Naive thymus-derived CD8-positive, alpha-beta T cell (primary cell): ENCODE data around the gene CCSER1. TPM values are rescaled to one million over a fixed set of nuclear protein-coding genes. Genes with fewer than 3 reads are reported as not detected.

Experiments
- ATAC-seq, 2 donors: fragments of 150-1000 bp; cut with Tn5 transposase in 1 of 2; sonication (Bioruptor Pico), chemical (Tn5 transposase) in 1 of 2; 1 replicate in 1 of 2; 2 replicates in 1 of 2; pipeline ENCODE4 v1.10.0; 2021; ENCODE audit warnings: mild to moderate bottlenecking in 2 of 2, moderate library complexity in 2 of 2
- POLR2A ChIA-PET: fragments of 350-600 bp; sonication (Branson Sonifier 250); formaldehyde crosslinking; loops from one replicate; lab custom pipeline; 2021; ENCODE audit warnings: antibody characterized with exemption; lab: Charles Lee
- DNase-seq, 10 donors: peaks; one replicate each; pipeline versions ENCODE4 v3.0.0 to v3.0.0-alpha.2; 2020 to 2022
- H3K27ac Mint-ChIP-seq, 10 donors: one replicate each; pipeline ENCODE4 v1.8.0; 2020 to 2022; ENCODE audit warnings: mild to moderate bottlenecking in 10 of 10, mixed read lengths in 10 of 10, moderate library complexity in 4 of 10, inconsistent platforms in 1 of 10
- H3K27me3 Mint-ChIP-seq, 5 donors: one replicate each; pipeline ENCODE4 v1.8.0; 2021 to 2022; ENCODE audit warnings: mixed read lengths in 5 of 5
- H3K36me3 Mint-ChIP-seq, 3 donors: one replicate each; pipeline ENCODE4 v1.8.0; 2020 to 2022; ENCODE audit warnings: mixed read lengths in 3 of 3, mild to moderate bottlenecking in 2 of 3, inconsistent platforms in 1 of 3
- H3K4me1 Mint-ChIP-seq, 4 donors: one replicate each; pipeline ENCODE4 v1.8.0; 2021 to 2022; ENCODE audit warnings: mixed read lengths in 4 of 4
- H3K4me3 Mint-ChIP-seq, 10 donors: one replicate each; pipeline ENCODE4 v1.8.0; 2020 to 2022; ENCODE audit warnings: mild to moderate bottlenecking in 10 of 10, mixed read lengths in 10 of 10, moderate library complexity in 6 of 10, inconsistent platforms in 1 of 10
- H3K9me3 Mint-ChIP-seq, 9 donors: one replicate each; pipeline ENCODE4 v1.8.0; 2020 to 2022; ENCODE audit warnings: mixed read lengths in 9 of 9, mild to moderate bottlenecking in 3 of 9, inconsistent platforms in 1 of 9, moderate library complexity in 1 of 9
- polyA plus RNA-seq, 3 donors: library from polyadenylated mRNA; unstranded; fragments of 300-500 nt; fragmentation: Illumina TruSeq; gene quantifications; one replicate each; pipeline ENCODE4 v1.2.3, GENCODE V29; 2021
- total RNA-seq, 8 experiments: library from RNA in 2 of 8; stranded (reverse) in 2 of 8; gene quantifications; one replicate each; pipeline ENCODE4 v1.2.3 and lab custom pipeline; 2021 to 2026

CCSER1 gene
- total RNA-seq, result under 1 TPM; 0.19 to 0.47 TPM
- polyA plus RNA-seq, result not detected
- total RNA-seq (lab: John Stamatoyannopoulos, UW), result 0 to 0.08 (median 0) reads per million in 6 experiments

- POLR2A ChIA-PET, result interaction anchor here (1.0 kb wide), 1 partner anchor 1426 kb away, joined by 3 read pairs; no protein-coding TSS in a partner anchor
- DNase-seq, result peak in 2 of 10 donors; percentile 55 to 65
- peaks cover 31 to 65% (median 43%) of the 10 kb centered on the region in 5 donors for H3K27me3 Mint-ChIP-seq
- H3K9me3 Mint-ChIP-seq, result peaks cover 0 to 2% (median 0%) of the 10 kb centered on the region in 9 donors
- peak within 1 kb of the TSS; percentile 67 to 95 (median 79) for H3K4me3 Mint-ChIP-seq
- peak; percentile 53 to 80 for ATAC-seq
- peak within 1 kb of the TSS in 4 of 10 donors; percentile 38 to 83 (median 60) for H3K27ac Mint-ChIP-seq
- peaks cover 6 to 28% (median 23%) of the 10 kb centered on the region in 4 donors for H3K4me1 Mint-ChIP-seq
- H3K36me3 Mint-ChIP-seq, result peaks cover 0 to 9% (median 0%) of the 10 kb centered on the region in 3 donors
Observed at GRCh38 chr4:90127223-90127705, at the start of gene CCSER1. Gene CCSER1, plus strand, starts transcription at chr4:90127394.

GRCh38 chr4:90078440-90078839 is 48.8 kb upstream of the CCSER1 start:
- POLR2A ChIA-PET, result no interaction called here
- H3K4me3 Mint-ChIP-seq, result no peak overlapping the region
- H3K27me3 Mint-ChIP-seq, result peaks cover 0 to 10% (median 1%) of the 10 kb centered on the region in 5 donors
- no peaks in the 10 kb centered on the region for H3K36me3 Mint-ChIP-seq
- peaks cover 0 to 4% (median 0%) of the 10 kb centered on the region in 9 donors for H3K9me3 Mint-ChIP-seq
- ATAC-seq (no peak), DNase-seq (no peak)
- H3K4me1 Mint-ChIP-seq, result peaks cover 0 to 3% (median 0%) of the 10 kb centered on the region in 4 donors
- no peak overlapping the region for H3K27ac Mint-ChIP-seq

- peaks cover 0 to 4% (median 1%) of the 10 kb centered on the region in 5 donors for H3K27me3 Mint-ChIP-seq
- H3K27ac Mint-ChIP-seq, result no peak overlapping the region
- DNase-seq (no peak), ATAC-seq (no peak)
- no peaks in the 10 kb centered on the region for H3K36me3 Mint-ChIP-seq
- H3K9me3 Mint-ChIP-seq, result peaks cover 0 to 4% (median 0%) of the 10 kb centered on the region in 9 donors
- no peaks in the 10 kb centered on the region for H3K4me1 Mint-ChIP-seq
- no peak overlapping the region for H3K4me3 Mint-ChIP-seq
- POLR2A ChIA-PET, result no interaction called here
Observed at GRCh38 chr4:90080116-90080515, 47.1 kb upstream of the CCSER1 start.

- DNase-seq (no peak), ATAC-seq (no peak)
- POLR2A ChIA-PET, result no interaction called here
- Mint-ChIP-seq H3K36me3 (no peaks in the 10 kb centered on the region), H3K4me1 (no peaks in the 10 kb centered on the region), H3K4me3 (no peak overlapping the region), H3K27me3 (peaks cover 0 to 1% (median 0%) of the 10 kb centered on the region in 5 donors), H3K27ac (no peak overlapping the region), H3K9me3 (peaks cover 0 to 4% (median 0%) of the 10 kb centered on the region in 9 donors)
Observed at GRCh38 chr4:90081432-90082144, 45.6 kb upstream of the CCSER1 start.

- no peaks in the 10 kb centered on the region for H3K36me3 Mint-ChIP-seq
- no peak overlapping the region for H3K27ac Mint-ChIP-seq
- peaks cover 0 to 1% (median 0%) of the 10 kb centered on the region in 5 donors for H3K27me3 Mint-ChIP-seq
- ATAC-seq, result no peak
- no peaks in the 10 kb centered on the region for H3K4me1 Mint-ChIP-seq
- peaks cover 0 to 4% (median 0%) of the 10 kb centered on the region in 9 donors for H3K9me3 Mint-ChIP-seq
- no peak overlapping the region for H3K4me3 Mint-ChIP-seq
- no peak for DNase-seq
- POLR2A ChIA-PET, result no interaction called here
Observed at GRCh38 chr4:90082449-90082848, 44.7 kb upstream of the CCSER1 start.

- no peaks in the 10 kb centered on the region for H3K36me3 Mint-ChIP-seq
- no peak for ATAC-seq
- POLR2A ChIA-PET, result no interaction called here
Observed at GRCh38 chr4:90084277-90084966, 42.8 kb upstream of the CCSER1 start.

GRCh38 chr4:90084967-90085295 is 42.3 kb upstream of the CCSER1 start:
- Mint-ChIP-seq H3K27me3 (peaks cover 0 to 4% (median 0%) of the 10 kb centered on the region in 5 donors), H3K4me3 (no peak overlapping the region), H3K36me3 (no peaks in the 10 kb centered on the region), H3K27ac (no peak overlapping the region), H3K9me3 (peaks cover 0 to 5% (median 0%) of the 10 kb centered on the region in 9 donors), H3K4me1 (no peaks in the 10 kb centered on the region)
- ATAC-seq, result no peak
- DNase-seq, result no peak
- POLR2A ChIA-PET, result no interaction called here

More at GRCh38 chr4:90084277-90084966, 42.8 kb upstream of the CCSER1 start:
- Mint-ChIP-seq H3K9me3 (peaks cover 0 to 5% (median 0%) of the 10 kb centered on the region in 9 donors), H3K27ac (no peak overlapping the region), H3K4me3 (no peak overlapping the region), H3K27me3 (peaks cover 0 to 4% (median 0%) of the 10 kb centered on the region in 5 donors), H3K4me1 (no peaks in the 10 kb centered on the region)
- no peak for DNase-seq

GRCh38 chr4:90093526-90093925 is 33.7 kb upstream of the CCSER1 start:
- POLR2A ChIA-PET, result no interaction called here
- no peaks in the 10 kb centered on the region for H3K36me3 Mint-ChIP-seq
- peaks cover 0 to 5% (median 0%) of the 10 kb centered on the region in 9 donors for H3K9me3 Mint-ChIP-seq
- no peak overlapping the region for H3K4me3 Mint-ChIP-seq
- no peak for DNase-seq
- ATAC-seq, result no peak
- H3K27me3 Mint-ChIP-seq, result peaks cover 0 to 12% (median 6%) of the 10 kb centered on the region in 5 donors
- no peak overlapping the region for H3K27ac Mint-ChIP-seq
- no peaks in the 10 kb centered on the region for H3K4me1 Mint-ChIP-seq

GRCh38 chr4:90095000-90095399 is 32.2 kb upstream of the CCSER1 start:
- POLR2A ChIA-PET, result no interaction called here
- no peaks in the 10 kb centered on the region for H3K4me1 Mint-ChIP-seq

GRCh38 chr4:90099812-90100211 is 27.4 kb upstream of the CCSER1 start:
- DNase-seq (no peak), ATAC-seq (peak in 1 of 2 donors; percentile 46)
- Mint-ChIP-seq H3K27ac (no peak overlapping the region), H3K4me3 (no peak overlapping the region), H3K4me1 (no peaks in the 10 kb centered on the region), H3K36me3 (no peaks in the 10 kb centered on the region), H3K27me3 (peaks cover 0 to 11% (median 2%) of the 10 kb centered on the region in 5 donors), H3K9me3 (peaks cover 0 to 3% (median 0%) of the 10 kb centered on the region in 9 donors)
- POLR2A ChIA-PET, result no interaction called here

More at GRCh38 chr4:90095000-90095399, 32.2 kb upstream of the CCSER1 start:
- peaks cover 0 to 1% (median 0%) of the 10 kb centered on the region in 9 donors for H3K9me3 Mint-ChIP-seq
- no peak for ATAC-seq
- H3K27ac Mint-ChIP-seq, result no peak overlapping the region
- H3K36me3 Mint-ChIP-seq, result no peaks in the 10 kb centered on the region
- no peak overlapping the region for H3K4me3 Mint-ChIP-seq
- H3K27me3 Mint-ChIP-seq, result peaks cover 0 to 12% (median 4%) of the 10 kb centered on the region in 5 donors
- DNase-seq, result no peak

GRCh38 chr4:90103991-90104390 is 23.2 kb upstream of the CCSER1 start:
- no peak for DNase-seq
- Mint-ChIP-seq H3K27ac (no peak overlapping the region), H3K4me1 (no peaks in the 10 kb centered on the region), H3K36me3 (no peaks in the 10 kb centered on the region), H3K4me3 (no peak overlapping the region), H3K27me3 (peaks cover 0 to 7% (median 4%) of the 10 kb centered on the region in 5 donors), H3K9me3 (peaks cover 0 to 3% (median 0%) of the 10 kb centered on the region in 9 donors)
- ATAC-seq, result no peak
- POLR2A ChIA-PET, result no interaction called here

- no peaks in the 10 kb centered on the region for H3K4me1 Mint-ChIP-seq
- DNase-seq, result no peak
- no peak for ATAC-seq
- POLR2A ChIA-PET, result no interaction called here
- peaks cover 0 to 3% (median 0%) of the 10 kb centered on the region in 9 donors for H3K9me3 Mint-ChIP-seq
- H3K27me3 Mint-ChIP-seq, result peaks cover 0 to 4% (median 3%) of the 10 kb centered on the region in 5 donors
- H3K27ac Mint-ChIP-seq, result no peak overlapping the region
- no peaks in the 10 kb centered on the region for H3K36me3 Mint-ChIP-seq
- no peak overlapping the region for H3K4me3 Mint-ChIP-seq
Observed at GRCh38 chr4:90105274-90105673, 21.9 kb upstream of the CCSER1 start.

- Mint-ChIP-seq H3K27ac (no peak overlapping the region), H3K4me3 (no peak overlapping the region), H3K4me1 (no peaks in the 10 kb centered on the region), H3K27me3 (peaks cover 0 to 5% (median 0%) of the 10 kb centered on the region in 5 donors), H3K36me3 (no peaks in the 10 kb centered on the region), H3K9me3 (no peaks in the 10 kb centered on the region)
- DNase-seq, result no peak
- ATAC-seq, result no peak
- POLR2A ChIA-PET, result no interaction called here
Observed at GRCh38 chr4:90112715-90113114, 14.5 kb upstream of the CCSER1 start.
